D341Med (cell line): ENCODE measurements around the gene ZXDC.

Source experiments
- DNase-seq: peaks from one replicate; pipeline ENCODE4 v3.0.0; 2012; ENCODE audit warnings: low spot score

Gene ZXDC

GRCh38 chr3:126452213-126452612, 23.5 kb downstream of the ZXDC start:
- DNase-seq: no peak

DNA sequence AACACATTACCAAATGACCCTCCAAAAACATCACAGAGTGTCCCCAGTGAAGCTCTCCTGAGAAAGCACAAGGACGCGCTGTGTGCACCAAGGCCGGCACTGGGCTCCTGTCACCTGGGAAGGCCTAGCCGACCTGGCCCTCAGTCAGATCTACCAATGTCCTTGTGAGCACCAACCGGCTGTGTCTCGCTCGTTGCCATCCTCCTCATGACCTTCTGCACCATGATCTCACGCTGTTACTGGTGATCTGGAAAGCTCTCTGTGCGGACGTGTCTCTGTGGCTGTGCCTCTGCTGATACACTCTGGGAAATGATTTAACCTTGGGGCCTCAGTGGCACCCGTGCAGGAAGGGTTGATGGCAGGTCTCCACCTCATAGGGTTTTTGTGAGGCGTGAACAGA, 24.2 kb downstream of the ZXDC start:
- no peak for DNase-seq

DNA sequence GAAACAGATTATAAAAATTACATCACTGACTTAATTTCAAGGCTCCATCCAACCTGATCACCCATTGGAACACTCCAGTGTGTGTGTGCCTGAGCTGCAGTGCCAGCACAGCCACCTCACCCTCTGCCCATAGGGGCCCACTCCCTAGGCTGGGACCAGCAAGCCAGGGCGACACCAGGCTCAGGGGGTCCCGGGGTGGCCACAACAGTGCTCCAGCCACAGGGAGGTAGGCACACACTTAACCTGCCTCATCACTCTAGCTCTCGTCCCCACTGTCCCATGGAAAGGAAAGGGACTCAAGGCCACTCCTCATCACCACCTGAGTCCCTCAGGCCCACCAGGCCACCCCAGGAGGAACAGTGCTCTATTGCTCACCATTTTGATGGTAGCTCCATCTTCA, 24.9 kb downstream of the ZXDC start:
- no peak for DNase-seq

DNA sequence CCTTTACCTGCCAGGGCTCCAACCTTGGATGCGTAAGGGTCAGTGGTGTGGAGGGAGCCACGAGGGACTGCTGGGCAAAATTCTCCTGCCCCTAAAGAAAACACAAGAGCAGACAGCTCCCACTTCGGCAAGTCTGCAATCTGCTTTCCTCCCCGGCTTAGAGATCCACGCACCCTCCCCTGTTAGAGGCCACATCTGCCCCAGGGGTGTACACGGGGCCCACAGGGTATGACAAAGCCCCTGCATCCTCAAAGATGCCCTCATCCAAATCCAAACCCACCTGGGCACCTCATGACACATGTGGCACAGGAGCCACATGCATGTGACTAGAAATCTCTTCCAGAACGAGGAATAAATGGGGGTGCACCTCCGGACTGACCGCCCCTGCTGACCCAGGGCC, 25.5 kb downstream of the ZXDC start:
- no peak for DNase-seq

DNA sequence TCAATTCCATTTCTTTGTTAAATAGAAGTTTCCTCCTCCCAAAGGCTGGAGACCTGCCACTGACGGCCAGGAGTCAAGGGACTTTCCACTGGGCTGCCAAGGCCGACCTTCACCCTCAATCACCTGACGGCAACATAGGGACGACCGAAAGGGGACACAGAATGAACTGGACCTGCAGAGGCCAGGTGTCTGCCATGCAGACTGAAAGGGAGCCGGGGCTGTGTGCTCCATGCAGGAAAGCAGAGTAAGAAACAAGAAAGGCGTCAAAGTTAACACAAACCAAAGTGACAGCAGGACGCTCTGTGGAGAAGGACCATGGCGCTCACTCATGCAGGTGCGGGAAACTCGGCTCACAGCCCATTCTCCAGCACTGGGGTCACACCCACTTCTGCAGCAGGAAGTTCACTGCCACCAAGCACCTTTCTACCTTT, 26.1 kb downstream of the ZXDC start:
- DNase-seq: no peak

DNA sequence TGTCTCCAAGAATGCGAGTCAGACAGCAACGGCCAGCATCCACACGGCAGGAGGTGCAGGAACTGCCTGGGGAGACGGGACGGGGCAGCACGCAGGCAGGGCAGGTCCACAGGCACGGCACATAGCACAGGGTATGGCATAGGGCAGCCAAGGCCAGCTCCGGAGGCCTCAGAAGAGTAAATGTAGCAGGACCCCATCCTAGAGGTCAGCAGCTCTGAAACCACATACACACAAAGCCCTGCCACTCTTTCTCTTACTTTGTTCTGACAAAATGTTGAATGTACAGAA, 26.9 kb downstream of the ZXDC start:
- no peak for DNase-seq

DNA sequence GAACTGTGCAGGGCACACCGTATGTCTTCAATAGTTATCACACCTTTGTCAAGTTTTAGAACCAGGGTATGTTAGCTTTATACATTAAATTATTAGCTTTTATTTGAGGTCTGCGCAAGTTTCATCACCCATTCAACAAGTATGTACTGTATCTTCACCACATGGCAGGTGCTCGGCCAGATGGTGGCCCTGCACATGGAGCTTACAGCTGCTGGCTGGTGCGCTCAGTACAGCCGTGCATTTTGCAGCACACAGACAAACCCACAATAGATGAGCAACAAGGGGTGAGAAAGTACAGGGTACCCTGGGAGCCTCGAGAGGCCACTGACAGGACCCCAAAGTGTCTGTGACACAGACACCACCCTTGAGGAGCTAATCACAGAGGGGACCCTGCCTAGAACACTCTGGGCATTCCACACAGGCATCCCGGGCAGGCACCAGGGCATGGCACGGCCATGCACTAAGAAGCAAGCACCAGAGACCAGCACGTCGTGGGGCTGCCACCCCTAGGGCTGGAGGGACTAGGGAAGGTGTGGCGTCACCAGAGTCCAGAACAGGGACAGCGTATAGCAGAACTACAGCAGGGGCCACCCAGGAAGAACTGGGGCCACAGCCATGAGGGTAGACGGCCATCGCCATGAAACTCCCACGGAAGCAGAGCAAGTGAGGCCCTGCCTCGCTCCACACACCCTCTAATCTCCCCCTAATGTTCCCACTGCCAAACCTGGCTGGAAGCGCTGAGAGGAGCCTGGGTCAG, 27.4 kb downstream of the ZXDC start:
- DNase-seq: no peak

- no peak for DNase-seq
Observed at GRCh38 chr3:126447456-126448106, 28.1 kb downstream of the ZXDC start.

DNA sequence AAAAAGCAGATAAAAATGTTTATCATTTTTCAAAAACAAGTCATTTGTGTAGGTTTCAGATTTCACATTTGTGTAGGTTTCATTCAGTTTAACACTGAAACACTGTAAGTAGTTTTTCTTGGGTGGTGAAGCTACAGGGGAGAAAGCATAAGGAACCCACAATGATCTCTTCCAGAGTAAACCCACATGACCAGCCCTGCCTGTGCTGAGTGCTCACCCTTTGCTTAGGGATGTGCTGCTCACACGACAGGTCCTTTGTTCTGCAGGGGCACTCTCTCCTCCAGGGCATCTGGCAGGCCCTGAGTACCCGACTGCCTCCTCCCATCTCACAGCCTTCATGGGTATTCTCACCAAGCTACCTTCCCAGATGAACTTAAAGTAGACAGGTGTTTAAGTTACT, 28.9 kb downstream of the ZXDC start:
- no peak for DNase-seq

- no peak for DNase-seq
Observed at GRCh38 chr3:126446301-126446700, 29.4 kb downstream of the ZXDC start.

- DNase-seq: no peak
Observed at GRCh38 chr3:126445506-126445905, 30.2 kb downstream of the ZXDC start.

DNA sequence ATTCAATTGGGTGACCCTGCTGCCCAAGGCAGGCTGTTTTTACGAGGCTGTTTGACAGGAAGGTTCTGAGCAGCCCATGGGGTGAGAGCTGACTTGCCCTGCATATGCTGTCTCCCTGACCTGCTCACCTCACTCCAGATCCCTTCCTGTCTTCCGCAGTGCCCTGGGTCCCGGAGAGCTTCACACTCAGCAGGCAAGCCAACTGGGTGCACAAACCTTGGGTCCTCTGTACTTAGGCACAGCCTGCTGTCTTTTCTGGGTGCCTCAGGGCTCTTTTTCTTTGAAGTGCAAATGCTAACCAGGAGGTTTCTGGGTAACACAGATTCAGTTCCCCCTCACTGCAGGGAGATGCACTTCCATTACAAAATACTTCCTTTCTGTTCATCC, 32.8 kb downstream of the ZXDC start:
- DNase-seq: peak; percentile 20

DNA sequence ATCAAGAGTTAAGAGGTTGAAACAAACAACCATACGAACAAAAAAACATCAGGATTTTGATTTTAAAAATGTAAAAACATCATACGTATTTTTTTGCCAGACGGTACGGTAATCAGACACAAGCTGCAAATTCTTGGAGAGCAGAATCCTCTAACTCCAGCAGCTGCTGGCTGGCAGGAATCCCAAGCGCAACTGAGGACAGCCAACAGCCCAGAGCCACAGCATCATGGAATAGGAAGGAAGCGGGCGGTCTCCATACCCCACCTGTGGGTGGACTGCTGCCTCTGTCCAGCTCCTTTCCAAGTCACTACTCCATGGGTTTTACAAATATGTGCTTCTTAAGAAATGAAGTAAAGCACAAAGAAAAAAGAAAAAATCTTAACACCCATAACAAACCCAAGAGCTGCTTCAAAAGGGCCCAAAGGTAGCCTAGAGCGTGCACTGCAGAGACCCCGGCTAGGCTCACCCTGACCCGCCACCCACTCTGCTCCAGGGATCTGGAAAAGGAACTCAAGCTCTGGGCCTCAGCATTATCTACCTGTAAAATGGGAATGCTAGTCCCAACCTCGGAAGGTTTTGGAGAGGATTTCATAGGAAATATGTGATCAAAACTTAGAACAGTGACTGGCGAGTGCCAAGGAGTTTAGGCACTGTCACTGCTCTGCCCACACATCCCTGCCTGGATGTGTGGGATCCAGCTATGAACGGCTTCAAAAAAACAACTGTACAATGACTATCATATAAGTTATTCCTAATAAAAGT, 33.4 kb downstream of the ZXDC start:
- no peak for DNase-seq

DNA sequence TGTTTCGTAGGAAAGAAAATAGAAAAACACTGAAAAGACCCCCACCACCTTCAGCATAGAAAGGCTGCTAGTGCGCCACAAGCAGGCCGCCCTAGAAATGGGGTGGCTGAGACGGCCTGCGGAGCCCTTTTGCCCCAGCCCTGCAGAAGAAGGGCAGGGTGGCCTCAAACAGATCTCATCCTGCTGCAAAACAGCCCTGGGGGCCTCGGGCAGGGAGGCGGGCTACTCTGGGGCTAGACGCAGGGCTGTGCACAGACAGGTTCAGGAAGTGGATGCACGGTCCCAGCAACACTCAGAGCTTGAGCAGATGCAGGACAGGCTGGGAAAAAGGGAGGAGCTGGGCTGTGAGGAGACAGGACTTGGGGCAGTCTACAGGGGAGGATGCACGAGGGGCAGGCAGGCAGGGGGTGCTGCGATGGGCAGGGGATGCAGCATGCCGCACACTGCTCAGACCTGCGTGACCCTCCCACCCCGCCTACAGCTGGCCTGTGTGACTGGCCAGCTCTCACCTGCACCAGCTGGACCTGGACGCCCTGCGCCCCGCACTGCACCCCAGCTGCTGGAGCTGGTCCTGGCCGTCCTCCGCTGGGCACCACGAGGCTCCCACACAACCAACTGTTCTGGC, 34.3 kb downstream of the ZXDC start:
- DNase-seq: peak; percentile 25

DNA sequence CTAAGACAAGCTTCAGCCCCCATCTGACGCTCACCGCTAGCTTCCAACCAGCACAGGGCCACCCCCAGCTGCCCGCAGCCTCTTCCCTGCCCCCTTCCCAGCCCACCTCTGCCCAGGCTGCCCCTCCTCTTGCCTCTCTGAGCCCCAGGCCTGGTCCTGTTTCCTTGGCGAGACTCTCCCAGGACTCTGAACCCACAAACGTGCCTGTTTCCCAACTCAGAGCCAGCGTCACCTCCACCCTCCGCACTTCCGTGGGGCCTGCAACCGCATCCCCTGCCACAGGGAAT, 35.0 kb downstream of the ZXDC start:
- DNase-seq: peak; percentile 15

GRCh38 chr3:126439968-126440708, 35.6 kb downstream of the ZXDC start:
- peak; percentile 15 for DNase-seq

GRCh38 chr3:126439346-126439967, 36.2 kb downstream of the ZXDC start:
- peak; percentile 17 for DNase-seq

- DNase-seq: no peak
Observed at GRCh38 chr3:126438746-126439145, 36.9 kb downstream of the ZXDC start.

DNA sequence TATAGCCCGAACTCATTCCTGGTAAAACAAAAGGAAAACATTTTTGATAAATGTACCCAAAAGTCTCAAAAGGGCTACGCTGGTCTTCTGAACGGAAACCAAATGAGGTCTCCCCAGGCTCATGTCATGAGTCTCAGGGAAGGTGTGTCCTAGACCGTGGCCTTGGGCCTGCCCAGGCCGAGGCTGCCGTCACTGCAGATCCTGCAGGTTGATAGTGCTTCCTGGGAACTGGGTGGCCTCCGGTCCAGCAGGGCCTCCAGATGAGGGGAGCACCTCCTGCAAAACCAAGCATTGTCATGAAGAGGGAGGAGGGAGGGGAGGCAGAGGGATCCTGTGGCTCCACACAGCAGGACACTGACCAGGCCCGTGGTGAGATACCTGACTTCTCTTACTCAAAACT, 37.5 kb downstream of the ZXDC start:
- peak; percentile 20 for DNase-seq

DNA sequence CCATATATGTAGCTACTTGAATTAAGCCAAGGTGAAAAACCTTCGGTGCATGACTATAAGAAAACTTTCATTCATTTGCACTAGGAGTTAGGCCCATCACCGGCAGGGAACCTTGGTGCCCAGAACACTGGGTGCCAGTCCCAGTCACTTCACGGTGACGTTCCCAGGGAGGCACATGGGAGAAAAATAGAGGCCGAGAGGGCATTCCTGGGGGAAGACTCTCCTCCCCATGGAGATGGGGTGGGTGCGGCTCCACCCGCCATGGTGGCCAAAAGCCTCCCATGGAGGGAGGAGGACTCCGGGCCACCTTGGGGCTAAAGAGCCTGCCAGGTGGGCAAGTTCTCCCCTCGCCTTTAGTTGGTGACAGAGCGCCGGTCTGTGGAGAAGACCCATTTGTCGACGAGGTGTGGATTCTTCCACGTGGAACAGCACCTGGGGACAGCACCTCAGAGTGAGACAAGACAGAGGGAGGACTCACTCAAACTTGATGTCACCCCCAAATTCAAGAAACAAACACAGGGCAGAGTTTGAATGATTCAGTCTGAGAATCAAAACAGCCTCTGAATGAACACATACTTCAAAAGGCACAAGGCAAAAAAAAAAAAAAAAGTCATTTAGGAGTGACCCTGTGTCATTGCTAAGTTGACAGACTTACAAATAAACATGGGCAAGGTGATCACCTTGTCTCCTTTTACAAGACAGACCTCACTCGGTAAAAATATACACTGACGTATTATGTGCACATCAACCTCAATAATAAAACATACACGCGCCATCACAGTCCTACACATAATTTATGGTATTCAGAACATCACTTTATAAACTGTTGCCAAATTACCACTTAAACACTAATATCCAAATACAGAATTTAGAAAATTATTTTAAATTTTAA, 38.6 kb downstream of the ZXDC start:
- no peak for DNase-seq
